ENCODE data around the gene C10orf90. TPM values are rescaled to one million over a fixed set of nuclear protein-coding genes. Genes with fewer than 3 reads are reported as not detected.

C10orf90 gene
- total and polyA plus RNA-seq, 5 donors: 0.22 TPM; not detected in 4

- Histone ChIP-seq H3K4me3 (ENCODE audit: low read length) (no peak overlapping the region), H3K27ac (ENCODE audit: low read length) (no peak overlapping the region), H3K27me3 (ENCODE audit: control insufficient read depth, insufficient read depth) (no peaks in the 10 kb centered on the region), H3K4me1 (ENCODE audit: control insufficient read depth, insufficient read depth, low read length) (no peaks in the 10 kb centered on the region), H3K9me3 (ENCODE audit: control insufficient read depth, low read length) (no peaks in the 10 kb centered on the region)
- WGBS: 87% methylated on average over 4 of the region's 4 CpGs
- DNase-seq (no peak), ATAC-seq (no peak)
- intact Hi-C loops (cut with DNase I): no loop called here
Observed at GRCh38 chr10:126658928-126659327, 11.6 kb downstream of the C10orf90 start.

GRCh38 chr10:126654579-126654978 lies 15.9 kb downstream of the C10orf90 start:
- 57% methylated on average over 2 of the region's 2 CpGs for WGBS
- H3K9me3 ChIP-seq (ENCODE audit: control insufficient read depth, low read length): no peaks in the 10 kb centered on the region
- ATAC-seq: no peak

GRCh38 chr10:126651467-126651866 lies 19.0 kb downstream of the C10orf90 start:
- no peaks in the 10 kb centered on the region for H3K4me1 ChIP-seq (ENCODE audit: control insufficient read depth, insufficient read depth, low read length)
- no peaks in the 10 kb centered on the region for H3K9me3 ChIP-seq (ENCODE audit: control insufficient read depth, low read length)
- intact Hi-C loops (cut with DNase I): no loop called here
- no peak for ATAC-seq
- H3K4me3 ChIP-seq (ENCODE audit: low read length): no peak overlapping the region
- H3K27me3 ChIP-seq (ENCODE audit: control insufficient read depth, insufficient read depth): no peaks in the 10 kb centered on the region
- 76% methylated on average over 3 of the region's 3 CpGs for WGBS
- no peak overlapping the region for H3K27ac ChIP-seq (ENCODE audit: low read length)
- no peak for DNase-seq

More at GRCh38 chr10:126654579-126654978, 15.9 kb downstream of the C10orf90 start:
- no peaks in the 10 kb centered on the region for H3K27me3 ChIP-seq (ENCODE audit: control insufficient read depth, insufficient read depth)
- no peak overlapping the region for H3K27ac ChIP-seq (ENCODE audit: low read length)
- intact Hi-C loops (cut with DNase I): no loop called here
- no peak overlapping the region for H3K4me3 ChIP-seq (ENCODE audit: low read length)
- DNase-seq: no peak
- no peaks in the 10 kb centered on the region for H3K4me1 ChIP-seq (ENCODE audit: control insufficient read depth, insufficient read depth, low read length)

GRCh38 chr10:126650161-126650560 lies 20.3 kb downstream of the C10orf90 start:
- DNase-seq (no peak), ATAC-seq (no peak)
- H3K4me1 ChIP-seq (ENCODE audit: control insufficient read depth, insufficient read depth, low read length): no peaks in the 10 kb centered on the region
- 90% methylated on average over 7 of the region's 7 CpGs for WGBS
- no peak overlapping the region for H3K27ac ChIP-seq (ENCODE audit: low read length)
- intact Hi-C loops (cut with DNase I): no loop called here
- no peak overlapping the region for H3K4me3 ChIP-seq (ENCODE audit: low read length)
- no peaks in the 10 kb centered on the region for H3K9me3 ChIP-seq (ENCODE audit: control insufficient read depth, low read length)
- H3K27me3 ChIP-seq (ENCODE audit: control insufficient read depth, insufficient read depth): no peaks in the 10 kb centered on the region

GRCh38 chr10:126647116-126647515 lies 23.4 kb downstream of the C10orf90 start:
- no peaks in the 10 kb centered on the region for H3K9me3 ChIP-seq (ENCODE audit: control insufficient read depth, low read length)
- H3K4me1 ChIP-seq (ENCODE audit: control insufficient read depth, insufficient read depth, low read length): no peaks in the 10 kb centered on the region
- intact Hi-C loops (cut with DNase I): no loop called here
- DNase-seq (no peak), ATAC-seq (no peak)
- no peak overlapping the region for H3K4me3 ChIP-seq (ENCODE audit: low read length)
- H3K27ac ChIP-seq (ENCODE audit: low read length): no peak overlapping the region
- no peaks in the 10 kb centered on the region for H3K27me3 ChIP-seq (ENCODE audit: control insufficient read depth, insufficient read depth)
- WGBS: 85% methylated on average over 5 of the region's 5 CpGs

GRCh38 chr10:126646110-126646509 lies 24.4 kb downstream of the C10orf90 start:
- intact Hi-C loops (cut with DNase I): no loop called here
- WGBS: 58% methylated on average over 4 of the region's 4 CpGs

GRCh38 chr10:126640401-126640800 lies 30.1 kb downstream of the C10orf90 start:
- H3K4me3 ChIP-seq (ENCODE audit: low read length): no peak overlapping the region
- no peak for DNase-seq
- H3K27ac ChIP-seq (ENCODE audit: low read length): no peak overlapping the region
- no peaks in the 10 kb centered on the region for H3K9me3 ChIP-seq (ENCODE audit: control insufficient read depth, low read length)
- 71% methylated on average over 3 of the region's 3 CpGs for WGBS
- no peaks in the 10 kb centered on the region for H3K4me1 ChIP-seq (ENCODE audit: control insufficient read depth, insufficient read depth, low read length)
- intact Hi-C loops (cut with DNase I): no loop called here
- H3K27me3 ChIP-seq (ENCODE audit: control insufficient read depth, insufficient read depth): no peaks in the 10 kb centered on the region
- ATAC-seq: no peak

More at GRCh38 chr10:126646110-126646509, 24.4 kb downstream of the C10orf90 start:
- DNase-seq (no peak), ATAC-seq (no peak)
- Histone ChIP-seq H3K27me3 (ENCODE audit: control insufficient read depth, insufficient read depth) (no peaks in the 10 kb centered on the region), H3K4me1 (ENCODE audit: control insufficient read depth, insufficient read depth, low read length) (no peaks in the 10 kb centered on the region), H3K9me3 (ENCODE audit: control insufficient read depth, low read length) (no peaks in the 10 kb centered on the region), H3K4me3 (ENCODE audit: low read length) (no peak overlapping the region), H3K27ac (ENCODE audit: low read length) (no peak overlapping the region)

GRCh38 chr10:126639084-126639483 lies 31.4 kb downstream of the C10orf90 start:
- Histone ChIP-seq H3K4me3 (ENCODE audit: low read length) (no peak overlapping the region), H3K4me1 (ENCODE audit: control insufficient read depth, insufficient read depth, low read length) (no peaks in the 10 kb centered on the region), H3K27ac (ENCODE audit: low read length) (no peak overlapping the region), H3K9me3 (ENCODE audit: control insufficient read depth, low read length) (no peaks in the 10 kb centered on the region), H3K27me3 (ENCODE audit: control insufficient read depth, insufficient read depth) (no peaks in the 10 kb centered on the region)
- no peak for DNase-seq
- 92% methylated on average over 9 of the region's 9 CpGs for WGBS
- intact Hi-C loops (cut with DNase I): no loop called here
- no peak for ATAC-seq

- intact Hi-C loops (cut with DNase I): no loop called here
- 59% methylated on average over 6 of the region's 6 CpGs for WGBS
- no peak overlapping the region for H3K4me3 ChIP-seq (ENCODE audit: low read length)
- DNase-seq: no peak
- ATAC-seq: no peak
- H3K27me3 ChIP-seq (ENCODE audit: control insufficient read depth, insufficient read depth): no peaks in the 10 kb centered on the region
- no peak overlapping the region for H3K27ac ChIP-seq (ENCODE audit: low read length)
- no peaks in the 10 kb centered on the region for H3K9me3 ChIP-seq (ENCODE audit: control insufficient read depth, low read length)
- H3K4me1 ChIP-seq (ENCODE audit: control insufficient read depth, insufficient read depth, low read length): no peaks in the 10 kb centered on the region
Observed at GRCh38 chr10:126638542-126638941, 32.0 kb downstream of the C10orf90 start.

- intact Hi-C loops (cut with DNase I): no loop called here
- Histone ChIP-seq H3K27me3 (ENCODE audit: control insufficient read depth, insufficient read depth) (no peaks in the 10 kb centered on the region), H3K4me1 (ENCODE audit: control insufficient read depth, insufficient read depth, low read length) (no peaks in the 10 kb centered on the region), H3K9me3 (ENCODE audit: control insufficient read depth, low read length) (no peaks in the 10 kb centered on the region), H3K4me3 (ENCODE audit: low read length) (no peak overlapping the region), H3K27ac (ENCODE audit: low read length) (no peak overlapping the region)
- DNase-seq (no peak), ATAC-seq (no peak)
- 92% methylated on average over 5 of the region's 5 CpGs for WGBS
Observed at GRCh38 chr10:126637501-126637900, 33.0 kb downstream of the C10orf90 start.

GRCh38 chr10:126634911-126635310 lies 35.6 kb downstream of the C10orf90 start:
- 82% methylated on average over 5 of the region's 5 CpGs for WGBS
- no peaks in the 10 kb centered on the region for H3K4me1 ChIP-seq (ENCODE audit: control insufficient read depth, insufficient read depth, low read length)
- no peak overlapping the region for H3K4me3 ChIP-seq (ENCODE audit: low read length)
- intact Hi-C loops (cut with DNase I): no loop called here
- H3K27me3 ChIP-seq (ENCODE audit: control insufficient read depth, insufficient read depth): no peaks in the 10 kb centered on the region
- ATAC-seq: no peak
- no peaks in the 10 kb centered on the region for H3K9me3 ChIP-seq (ENCODE audit: control insufficient read depth, low read length)
- H3K27ac ChIP-seq (ENCODE audit: low read length): no peak overlapping the region
- DNase-seq: no peak

GRCh38 chr10:126634347-126634746 lies 36.1 kb downstream of the C10orf90 start:
- Histone ChIP-seq H3K27ac (ENCODE audit: low read length) (no peak overlapping the region), H3K4me1 (ENCODE audit: control insufficient read depth, insufficient read depth, low read length) (no peaks in the 10 kb centered on the region), H3K27me3 (ENCODE audit: control insufficient read depth, insufficient read depth) (no peaks in the 10 kb centered on the region), H3K9me3 (ENCODE audit: control insufficient read depth, low read length) (no peaks in the 10 kb centered on the region), H3K4me3 (ENCODE audit: low read length) (no peak overlapping the region)
- intact Hi-C loops (cut with DNase I): no loop called here
- DNase-seq (no peak), ATAC-seq (no peak)
- 94% methylated on average over 2 of the region's 2 CpGs for WGBS

All from right cardiac atrium (tissue), 5 donors.